Mesothelial cell of epicardium (in vitro differentiated cells): ENCODE measurements around the gene DLEC1. TPM values are rescaled to one million over a fixed set of nuclear protein-coding genes. Genes with fewer than 3 reads are reported as not detected.

Experiments
- DNase-seq, 2 experiments: peaks; one replicate each; pipeline ENCODE4 v3.0.0; 2021; ENCODE audit warnings: low spot score in 2 of 2; ENCODE audit not compliant: unreplicated experiment in 2 of 2
- H3K27ac Mint-ChIP-seq: 2 replicates; pipeline ENCODE4 v1.8.0; 2021; ENCODE audit warnings: mixed read lengths
- H3K27me3 Mint-ChIP-seq: 2 replicates; pipeline ENCODE4 v1.8.0; 2021; ENCODE audit warnings: low read depth, mixed read lengths
- H3K36me3 Mint-ChIP-seq: 2 replicates; pipeline ENCODE4 v1.8.0; 2021; ENCODE audit warnings: mixed read lengths
- H3K4me1 Mint-ChIP-seq: 2 replicates; pipeline ENCODE4 v1.8.0; 2021; ENCODE audit warnings: mixed read lengths
- H3K4me3 Mint-ChIP-seq: 2 replicates; pipeline ENCODE4 v1.8.0; 2021; ENCODE audit warnings: mild to moderate bottlenecking, moderate library complexity, mixed read lengths
- H3K9me3 Mint-ChIP-seq: 2 replicates; pipeline ENCODE4 v1.8.0; 2021; ENCODE audit warnings: mixed read lengths
- total RNA-seq: library from RNA; stranded (reverse); gene quantifications from 3 replicates; pipeline ENCODE4 v1.2.1, GENCODE V29; 2021
- TF ChIP-seq, protein P1 (sequence below): fragments of 200-600 bp; sonication (generic); IDR thresholded peaks from one replicate; pipeline ENCODE4 v1.5.0; 2021; ENCODE audit warnings: antibody characterized with exemption; ENCODE audit not compliant: unreplicated experiment

Gene DLEC1
- total RNA-seq, 1 donor from 2014 or later: 1.4 TPM

DNA sequence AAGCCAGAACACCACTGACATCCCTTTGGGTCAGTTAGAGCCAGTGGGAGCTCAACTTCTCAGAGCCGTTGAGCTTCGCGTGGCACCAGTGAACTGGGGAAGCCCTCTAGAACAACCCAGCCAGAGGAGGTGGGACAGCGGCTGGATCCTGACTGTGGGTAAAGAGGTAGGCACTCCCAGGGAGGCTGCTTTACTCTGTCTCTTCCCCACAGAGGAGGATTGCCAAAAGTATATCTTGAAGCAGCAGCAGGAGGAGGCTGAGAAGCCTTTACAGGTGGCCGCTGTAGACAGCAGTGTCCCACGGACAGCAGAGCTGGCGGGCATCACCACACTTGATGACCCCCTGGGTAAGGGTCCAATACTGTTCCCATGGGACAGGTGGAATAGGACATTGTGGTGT is 100.6 kb downstream of the DLEC1 start:
- H3K27ac Mint-ChIP-seq: peak overlapping the region; percentile 98
- H3K4me1 Mint-ChIP-seq: peaks cover 39% of the 10 kb centered on the region
- peak in 1 of 2 experiments; percentile 33 for DNase-seq
- no peaks in the 10 kb centered on the region for H3K9me3 Mint-ChIP-seq
- peaks cover 8% of the 10 kb centered on the region for H3K36me3 Mint-ChIP-seq
- TF ChIP-seq, protein P1, sequence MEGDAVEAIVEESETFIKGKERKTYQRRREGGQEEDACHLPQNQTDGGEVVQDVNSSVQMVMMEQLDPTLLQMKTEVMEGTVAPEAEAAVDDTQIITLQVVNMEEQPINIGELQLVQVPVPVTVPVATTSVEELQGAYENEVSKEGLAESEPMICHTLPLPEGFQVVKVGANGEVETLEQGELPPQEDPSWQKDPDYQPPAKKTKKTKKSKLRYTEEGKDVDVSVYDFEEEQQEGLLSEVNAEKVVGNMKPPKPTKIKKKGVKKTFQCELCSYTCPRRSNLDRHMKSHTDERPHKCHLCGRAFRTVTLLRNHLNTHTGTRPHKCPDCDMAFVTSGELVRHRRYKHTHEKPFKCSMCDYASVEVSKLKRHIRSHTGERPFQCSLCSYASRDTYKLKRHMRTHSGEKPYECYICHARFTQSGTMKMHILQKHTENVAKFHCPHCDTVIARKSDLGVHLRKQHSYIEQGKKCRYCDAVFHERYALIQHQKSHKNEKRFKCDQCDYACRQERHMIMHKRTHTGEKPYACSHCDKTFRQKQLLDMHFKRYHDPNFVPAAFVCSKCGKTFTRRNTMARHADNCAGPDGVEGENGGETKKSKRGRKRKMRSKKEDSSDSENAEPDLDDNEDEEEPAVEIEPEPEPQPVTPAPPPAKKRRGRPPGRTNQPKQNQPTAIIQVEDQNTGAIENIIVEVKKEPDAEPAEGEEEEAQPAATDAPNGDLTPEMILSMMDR: no peak
- H3K27me3 Mint-ChIP-seq: no peaks in the 10 kb centered on the region
- peak overlapping the region; percentile 88 for H3K4me3 Mint-ChIP-seq

- Mint-ChIP-seq H3K9me3 (peaks cover 2% of the 10 kb centered on the region), H3K27ac (no peak overlapping the region), H3K4me3 (no peak overlapping the region), H3K27me3 (no peaks in the 10 kb centered on the region), H3K36me3 (peaks cover 8% of the 10 kb centered on the region), H3K4me1 (peaks cover 32% of the 10 kb centered on the region)
- TF ChIP-seq, protein P1: no peak
- peak in 1 of 2 experiments; percentile 24 for DNase-seq
Measured at GRCh38 chr3:38140326-38141172, 101.5 kb downstream of the DLEC1 start.

DNA sequence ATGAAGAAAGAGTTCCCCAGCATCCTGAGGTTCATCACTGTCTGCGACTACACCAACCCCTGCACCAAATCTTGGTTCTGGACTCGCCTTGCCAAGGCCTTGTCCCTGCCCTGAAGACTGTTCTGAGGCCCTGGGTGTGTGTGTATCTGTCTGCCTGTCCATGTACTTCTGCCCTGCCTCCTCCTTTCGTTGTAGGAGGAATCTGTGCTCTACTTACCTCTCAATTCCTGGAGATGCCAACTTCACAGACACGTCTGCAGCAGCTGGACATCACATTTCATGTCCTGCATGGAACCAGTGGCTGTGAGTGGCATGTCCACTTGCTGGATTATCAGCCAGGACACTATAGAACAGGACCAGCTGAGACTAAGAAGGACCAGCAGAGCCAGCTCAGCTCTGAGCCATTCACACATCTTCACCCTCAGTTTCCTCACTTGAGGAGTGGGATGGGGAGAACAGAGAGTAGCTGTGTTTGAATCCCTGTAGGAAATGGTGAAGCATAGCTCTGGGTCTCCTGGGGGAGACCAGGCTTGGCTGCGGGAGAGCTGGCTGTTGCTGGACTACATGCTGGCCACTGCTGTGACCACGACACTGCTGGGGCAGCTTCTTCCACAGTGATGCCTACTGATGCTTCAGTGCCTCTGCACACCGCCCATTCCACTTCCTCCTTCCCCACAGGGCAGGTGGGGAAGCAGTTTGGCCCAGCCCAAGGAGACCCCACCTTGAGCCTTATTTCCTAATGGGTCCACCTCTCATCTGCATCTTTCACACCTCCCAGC is 102.4 kb downstream of the DLEC1 start:
- H3K27ac Mint-ChIP-seq: no peak overlapping the region
- H3K27me3 Mint-ChIP-seq: no peaks in the 10 kb centered on the region
- peaks cover 24% of the 10 kb centered on the region for H3K4me1 Mint-ChIP-seq
- H3K4me3 Mint-ChIP-seq: peak overlapping the region; percentile 26
- TF ChIP-seq, protein P1: no peak
- peaks cover 8% of the 10 kb centered on the region for H3K9me3 Mint-ChIP-seq
- DNase-seq: peak in 1 of 2 experiments; percentile 26
- H3K36me3 Mint-ChIP-seq: peaks cover 8% of the 10 kb centered on the region

DNA sequence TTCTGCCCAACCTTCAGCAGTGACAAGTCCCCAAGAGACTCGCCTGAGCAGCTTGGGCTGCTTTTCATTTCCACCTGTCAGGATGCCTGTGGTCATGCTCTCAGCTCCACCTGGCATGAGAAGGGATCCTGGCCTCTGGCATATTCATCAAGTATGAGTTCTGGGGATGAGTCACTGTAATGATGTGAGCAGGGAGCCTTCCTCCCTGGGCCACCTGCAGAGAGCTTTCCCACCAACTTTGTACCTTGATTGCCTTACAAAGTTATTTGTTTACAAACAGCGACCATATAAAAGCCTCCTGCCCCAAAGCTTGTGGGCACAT is 102.9 kb downstream of the DLEC1 start:
- Mint-ChIP-seq H3K27ac (no peak overlapping the region), H3K4me3 (no peak overlapping the region), H3K9me3 (peaks cover 13% of the 10 kb centered on the region), H3K4me1 (peaks cover 23% of the 10 kb centered on the region), H3K27me3 (no peaks in the 10 kb centered on the region), H3K36me3 (peaks cover 10% of the 10 kb centered on the region)
- TF ChIP-seq, protein P1: no peak
- no peak for DNase-seq

DNA sequence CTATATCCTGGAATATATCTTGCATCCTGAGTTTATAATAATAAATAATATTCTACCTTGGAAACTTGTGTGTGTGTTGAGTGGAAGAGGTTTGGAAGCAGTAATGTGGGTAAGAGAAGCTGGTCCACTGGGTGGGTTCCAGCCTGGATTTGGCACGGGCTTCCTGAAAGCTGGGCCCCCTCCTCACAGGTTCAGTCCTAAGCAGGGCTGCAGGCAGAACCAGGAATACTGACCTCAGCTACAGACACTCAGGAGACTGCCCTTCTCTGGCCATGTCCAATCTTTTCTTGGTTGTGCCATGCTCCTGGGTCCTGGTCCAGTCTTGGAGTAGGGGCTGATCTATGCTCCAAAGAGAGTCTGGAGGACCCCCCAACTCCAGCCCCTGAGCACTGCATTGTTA is 104.0 kb downstream of the DLEC1 start:
- H3K27ac Mint-ChIP-seq: no peak overlapping the region
- peaks cover 10% of the 10 kb centered on the region for H3K36me3 Mint-ChIP-seq
- H3K27me3 Mint-ChIP-seq: no peaks in the 10 kb centered on the region
- no peak for DNase-seq
- H3K9me3 Mint-ChIP-seq: peaks cover 23% of the 10 kb centered on the region
- TF ChIP-seq, protein P1: no peak
- H3K4me1 Mint-ChIP-seq: peaks cover 17% of the 10 kb centered on the region
- H3K4me3 Mint-ChIP-seq: no peak overlapping the region
